ENCODE results near the gene MPPED2.
A peak's percentile ranks its signal among the peaks of the same experiment; 100 is the strongest.

MPPED2 gene

DNA sequence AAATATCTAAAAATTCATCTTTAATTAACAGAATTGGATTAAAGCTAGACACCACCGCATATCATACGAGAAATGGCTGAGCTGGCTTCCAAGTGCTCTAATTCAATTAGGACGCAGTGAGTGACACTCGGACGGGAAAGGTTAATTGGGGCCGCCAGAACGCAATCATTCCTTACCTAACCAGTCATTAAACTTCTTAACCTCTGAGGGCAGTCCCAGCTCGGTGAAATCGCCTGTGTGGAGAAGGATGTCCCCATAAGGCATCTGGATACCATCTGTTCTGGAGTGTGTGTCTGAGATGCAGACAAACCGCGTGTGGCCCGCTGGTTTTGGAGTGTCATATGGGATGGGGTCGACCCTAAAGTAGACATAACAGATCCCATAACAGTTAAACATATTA lies 50.3 kb downstream of the MPPED2 start:
- no peak for DNase-seq (ENCODE audit: low read depth, low spot score)

DNA sequence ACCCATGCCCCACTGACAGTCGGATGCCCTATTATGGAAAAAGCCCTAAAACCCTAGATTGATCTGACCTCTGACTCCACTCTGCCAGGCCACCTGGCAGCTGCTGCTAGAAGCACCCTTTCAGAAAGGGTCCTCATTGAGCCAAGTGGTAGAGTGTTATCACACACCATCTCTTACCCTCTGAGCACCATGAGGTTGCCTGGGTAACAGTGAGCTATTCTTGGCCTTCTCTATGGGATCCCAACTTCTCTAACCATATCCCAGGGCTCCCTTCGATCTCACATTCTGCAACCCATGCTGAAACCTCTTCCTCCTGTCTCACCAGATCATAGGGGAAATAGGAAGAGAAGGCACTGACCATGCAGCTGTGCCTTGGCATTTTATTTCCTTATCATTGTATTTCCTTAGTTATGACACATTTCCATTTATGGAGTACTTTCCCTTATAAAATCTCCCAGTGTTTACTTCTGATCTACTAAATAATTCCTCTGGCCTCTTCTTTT lies 52.7 kb downstream of the MPPED2 start:
- DNase-seq (ENCODE audit: low read depth, low spot score) = no peak

DNA sequence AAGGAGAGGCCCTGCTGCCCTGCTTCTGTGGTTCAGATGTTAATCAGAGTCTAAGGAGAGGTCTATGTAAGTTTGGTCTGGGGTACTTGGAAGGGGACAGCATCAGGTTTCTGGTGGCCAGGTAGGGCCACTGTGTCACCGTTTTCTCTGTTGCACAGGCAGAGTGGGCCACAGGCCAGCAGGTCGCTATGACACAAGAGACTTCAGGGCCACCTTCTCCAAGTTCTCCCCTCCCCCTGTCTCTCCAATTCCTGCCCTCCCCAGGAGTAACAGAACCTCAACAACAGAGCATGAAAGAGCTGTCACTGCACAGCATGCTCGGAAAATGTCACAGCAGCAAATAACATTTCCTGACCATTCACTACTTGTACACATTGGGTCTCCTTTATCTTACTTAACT lies 58.6 kb downstream of the MPPED2 start:
- no peak for DNase-seq (ENCODE audit: low read depth, low spot score)

DNA sequence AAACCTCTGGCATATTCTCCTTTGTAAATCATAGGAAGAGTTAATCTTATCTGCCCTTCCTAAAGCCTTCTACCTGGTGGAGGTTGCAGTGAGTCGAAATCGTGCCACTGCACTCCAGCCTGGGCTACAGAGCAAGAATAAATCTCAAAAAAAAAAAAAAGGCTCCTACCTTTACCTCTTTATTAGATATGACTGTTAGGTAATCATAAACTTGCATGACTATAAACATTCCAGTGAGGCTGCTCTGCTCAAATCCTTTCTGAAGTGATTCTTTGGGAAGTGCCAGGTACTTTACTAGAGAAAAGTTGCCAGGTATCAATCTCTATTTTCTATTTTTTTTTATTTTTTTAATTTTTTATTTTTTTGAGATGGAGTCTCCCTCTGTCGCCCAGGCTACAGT lies 59.6 kb downstream of the MPPED2 start:
- no peak for DNase-seq (ENCODE audit: low read depth, low spot score)

DNA sequence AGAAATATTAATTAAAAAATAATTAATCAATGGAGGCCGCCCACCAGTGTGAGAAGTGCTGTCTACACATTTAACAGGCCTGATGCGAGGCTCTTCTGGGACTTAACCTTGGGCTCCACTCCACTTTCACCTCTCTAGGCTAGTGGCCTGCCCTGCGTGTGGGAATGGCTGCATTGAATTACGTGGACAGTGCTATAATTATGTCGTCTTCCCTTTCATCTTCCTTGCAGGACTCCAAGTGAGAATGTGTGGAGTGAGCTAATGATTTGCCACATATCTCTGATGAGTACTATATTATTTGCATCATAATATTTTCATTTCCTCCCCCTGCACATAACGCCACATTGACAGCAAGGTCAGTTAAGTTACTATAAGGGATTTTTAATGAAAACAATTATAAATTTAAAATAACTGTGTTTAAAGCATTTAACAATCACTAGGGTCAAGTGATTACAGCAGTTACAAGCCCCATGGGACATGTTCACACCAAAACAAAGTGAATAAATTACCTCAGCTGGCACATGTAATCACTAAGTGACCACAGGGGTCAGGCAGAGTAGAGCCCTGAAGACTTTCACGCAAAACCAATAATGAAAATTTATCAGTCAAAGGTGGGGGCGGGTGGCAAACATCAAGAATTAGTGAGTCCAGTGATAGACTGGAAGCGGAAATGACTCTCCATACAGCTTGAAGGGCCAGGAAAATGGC lies 63.5 kb downstream of the MPPED2 start:
- DNase-seq (ENCODE audit: low read depth, low spot score) = no peak

DNA sequence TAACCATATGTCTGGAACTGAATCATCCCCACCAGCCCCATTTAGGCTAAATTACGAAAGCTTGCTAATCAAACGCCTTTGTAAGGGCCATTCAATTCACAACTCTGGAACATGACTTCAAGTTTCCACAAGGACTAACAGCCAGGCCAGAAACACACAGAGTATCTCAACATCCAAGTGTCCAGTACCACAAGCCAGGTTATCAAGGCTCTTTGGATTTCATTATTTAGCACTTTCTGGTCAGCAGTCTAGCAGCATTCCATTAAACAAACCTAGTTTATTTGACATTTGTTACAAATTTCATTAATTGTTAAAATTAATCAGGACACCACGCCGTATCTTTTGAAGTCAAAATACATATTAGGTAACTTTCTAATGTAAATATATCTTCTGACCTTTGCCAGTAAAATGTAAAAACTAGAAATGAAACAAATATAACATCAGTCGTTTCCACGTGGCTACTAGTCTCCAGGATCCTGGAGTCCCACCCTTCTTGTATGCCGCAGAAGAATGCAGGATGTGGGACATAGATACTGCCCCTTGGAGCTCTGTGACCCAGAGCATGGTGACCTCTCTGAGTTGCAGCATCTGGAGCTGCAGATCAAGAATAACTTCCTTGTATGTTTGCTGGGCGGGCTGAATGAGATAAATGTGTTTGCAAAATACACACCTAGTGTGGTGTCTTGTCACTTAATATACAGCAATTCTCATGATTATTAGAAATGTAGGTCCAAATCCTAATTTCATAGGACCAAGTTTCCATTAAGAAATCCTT lies 64.7 kb downstream of the MPPED2 start:
- no peak for DNase-seq (ENCODE audit: low read depth, low spot score)

DNA sequence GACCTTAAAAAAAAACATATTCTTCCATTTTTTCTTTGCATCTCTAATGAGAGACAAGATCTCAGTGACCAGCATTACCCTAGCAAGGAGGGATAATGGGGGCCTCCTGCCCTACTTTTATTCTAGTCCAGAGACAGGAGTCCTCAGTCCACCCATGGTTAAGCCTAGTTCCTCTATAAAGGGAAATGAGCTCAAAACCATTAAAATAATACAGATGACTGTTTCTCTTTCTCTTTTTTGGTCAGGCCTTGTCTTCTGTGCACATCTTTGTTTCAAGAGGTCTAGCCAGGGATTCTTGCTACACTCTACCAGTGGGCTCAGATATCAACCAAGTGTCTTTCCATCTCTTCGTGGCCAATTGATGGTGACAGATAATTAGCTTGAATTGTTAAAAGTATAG lies 73.1 kb downstream of the MPPED2 start:
- no peak for DNase-seq (ENCODE audit: low read depth, low spot score)

DNA sequence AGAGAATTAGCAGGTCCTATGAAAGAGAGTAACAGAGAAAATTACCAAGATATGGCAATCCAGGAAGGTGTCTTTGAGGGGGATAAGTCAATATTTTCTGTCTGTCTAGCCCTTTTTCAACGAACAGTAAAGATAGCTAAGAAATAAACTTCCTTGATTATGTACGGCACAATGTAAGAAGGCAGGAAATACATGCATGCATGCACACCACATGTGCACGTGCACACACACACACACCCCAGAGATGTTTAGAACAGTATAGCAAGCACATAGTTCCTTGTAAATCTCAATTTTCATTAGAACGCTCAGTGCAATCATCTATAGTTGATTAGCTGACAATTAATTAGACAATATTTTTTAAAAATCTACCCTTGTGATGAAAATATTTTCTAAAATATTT lies 74.7 kb downstream of the MPPED2 start:
- DNase-seq (ENCODE audit: low read depth, low spot score) = no peak

DNA sequence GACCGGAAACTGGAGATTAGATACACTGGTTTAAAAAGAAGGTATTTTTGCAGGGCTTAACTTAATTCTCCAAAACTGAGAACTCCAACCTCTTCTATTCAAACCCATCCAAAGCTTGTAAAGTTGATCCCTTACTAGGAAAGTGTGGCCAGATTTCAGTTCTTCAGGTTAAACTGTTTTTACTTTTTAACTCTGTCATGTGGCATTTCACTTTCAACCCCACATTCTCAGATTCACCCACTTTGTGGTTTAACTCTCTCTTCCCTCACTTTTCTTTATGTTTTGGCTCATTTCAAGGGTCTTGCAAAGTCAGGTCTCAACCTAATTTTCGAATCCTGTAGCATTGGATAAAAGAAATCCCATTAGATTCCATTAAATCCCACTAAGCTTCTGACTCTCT lies 75.4 kb downstream of the MPPED2 start:
- no peak for DNase-seq (ENCODE audit: low read depth, low spot score)

DNA sequence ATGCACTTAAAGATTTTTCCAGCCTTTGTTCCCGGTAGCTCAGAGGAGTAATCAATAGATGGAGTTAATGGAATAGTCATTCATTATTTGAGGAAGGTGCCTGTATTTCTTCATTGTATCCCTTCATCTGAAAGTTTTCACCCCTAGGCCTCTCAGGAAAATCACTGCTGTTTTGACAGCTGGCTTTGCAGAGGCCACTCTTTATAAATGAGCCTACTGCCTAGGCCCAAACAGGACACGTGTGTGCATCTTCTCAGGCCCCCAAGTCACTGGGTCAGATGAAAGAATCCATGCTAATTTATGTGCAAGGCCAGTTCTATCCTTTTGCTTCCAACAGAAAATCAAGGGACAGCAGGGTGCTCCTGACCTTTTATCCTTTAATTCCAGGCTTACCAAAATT lies 76.8 kb downstream of the MPPED2 start:
- no peak for DNase-seq (ENCODE audit: low read depth, low spot score)

DNA sequence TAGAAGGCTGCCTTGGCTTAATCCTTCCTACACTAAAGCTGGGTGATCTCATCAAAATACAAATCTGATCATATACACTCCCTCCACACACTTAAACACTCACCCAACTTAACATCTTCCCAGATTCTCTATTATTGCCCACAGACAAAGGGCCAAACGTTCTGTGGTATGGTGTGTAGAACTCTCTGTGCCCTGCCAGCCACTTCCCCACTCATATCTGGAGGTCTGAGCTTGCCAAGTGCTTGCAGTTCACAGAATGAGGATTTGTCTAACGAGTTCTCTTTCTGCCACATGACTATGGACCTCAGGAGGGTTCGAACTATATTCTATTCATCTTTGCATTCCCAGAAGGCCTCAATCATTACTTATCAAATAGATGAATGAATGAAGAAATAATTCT lies 77.6 kb downstream of the MPPED2 start:
- DNase-seq (ENCODE audit: low read depth, low spot score) = no peak

DNA sequence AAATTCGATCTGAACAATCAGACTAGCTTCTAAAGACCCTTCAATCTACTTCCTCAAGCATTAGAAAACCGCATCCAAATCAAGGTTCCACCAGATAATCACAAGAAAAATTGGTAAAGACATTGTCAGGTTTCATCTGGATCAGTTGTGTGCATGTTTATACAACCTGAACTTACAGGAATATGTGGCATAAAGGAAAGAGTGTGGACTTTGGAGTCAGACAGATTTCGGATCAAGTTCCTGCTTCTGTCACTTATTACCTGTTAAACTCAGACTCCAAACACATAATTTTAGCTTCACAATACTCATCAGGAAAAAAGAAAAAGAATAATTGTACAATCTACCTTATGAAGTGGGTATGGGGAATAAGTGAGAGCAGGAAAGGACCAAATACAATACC lies 80.5 kb downstream of the MPPED2 start:
- no peak for DNase-seq (ENCODE audit: low read depth, low spot score)

DNA sequence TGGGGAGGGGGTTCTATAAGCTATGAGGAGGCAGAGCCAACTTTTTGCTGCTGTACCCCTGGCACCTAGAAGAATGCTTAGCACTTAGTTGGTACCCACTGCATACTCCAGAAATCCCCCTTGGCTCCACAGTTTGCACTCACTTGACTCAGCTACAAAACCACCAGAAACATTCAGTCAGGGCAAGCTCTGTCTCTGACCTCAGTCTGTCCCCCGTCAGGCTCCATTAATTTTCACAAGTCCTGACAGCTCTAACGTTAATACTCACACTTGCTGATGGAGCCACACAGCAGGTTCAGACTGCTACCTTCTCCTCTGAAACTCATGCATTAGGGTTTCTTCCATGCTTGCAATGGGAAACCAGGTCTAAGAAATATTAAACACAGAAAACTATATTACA lies 81.7 kb downstream of the MPPED2 start:
- DNase-seq (ENCODE audit: low read depth, low spot score) = no peak

DNA sequence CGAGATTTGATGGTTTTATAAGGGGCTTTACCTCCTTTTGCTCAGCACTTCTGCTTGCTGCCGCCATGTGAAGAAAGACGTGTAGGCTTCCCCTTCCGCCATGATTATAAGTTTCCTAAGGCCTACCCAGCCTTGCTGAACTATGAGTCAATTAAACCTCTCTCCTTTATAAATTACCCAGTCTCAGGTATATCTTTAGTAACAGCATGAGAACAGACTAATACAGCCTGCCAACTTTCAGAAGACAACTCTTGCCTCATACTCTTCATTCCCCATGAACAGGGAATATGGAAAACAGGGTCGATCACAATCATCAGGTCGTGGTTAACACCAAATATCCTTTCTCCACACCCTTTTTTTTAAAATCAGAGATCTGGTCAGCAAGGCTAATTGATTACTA lies 83.0 kb downstream of the MPPED2 start:
- DNase-seq (ENCODE audit: low read depth, low spot score) = no peak

DNA sequence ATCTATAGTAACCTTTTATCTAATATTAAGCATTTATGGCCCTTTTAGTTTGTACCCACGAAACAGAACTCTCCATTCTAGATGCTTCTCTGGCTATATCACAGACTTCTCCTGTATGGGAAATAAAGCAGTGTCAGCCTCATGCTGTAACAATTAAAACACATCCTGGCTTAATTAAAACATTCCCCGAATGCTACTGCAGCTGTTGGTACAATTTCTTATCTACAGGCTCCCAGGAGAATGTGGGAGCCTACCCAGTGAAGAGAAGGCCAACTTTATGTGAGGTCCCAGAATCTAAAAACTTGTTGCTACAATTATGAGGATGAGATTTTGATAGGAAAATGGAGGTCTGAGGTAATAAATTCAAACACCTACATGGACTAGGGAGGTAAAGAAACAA lies 83.8 kb downstream of the MPPED2 start:
- no peak for DNase-seq (ENCODE audit: low read depth, low spot score)

DNA sequence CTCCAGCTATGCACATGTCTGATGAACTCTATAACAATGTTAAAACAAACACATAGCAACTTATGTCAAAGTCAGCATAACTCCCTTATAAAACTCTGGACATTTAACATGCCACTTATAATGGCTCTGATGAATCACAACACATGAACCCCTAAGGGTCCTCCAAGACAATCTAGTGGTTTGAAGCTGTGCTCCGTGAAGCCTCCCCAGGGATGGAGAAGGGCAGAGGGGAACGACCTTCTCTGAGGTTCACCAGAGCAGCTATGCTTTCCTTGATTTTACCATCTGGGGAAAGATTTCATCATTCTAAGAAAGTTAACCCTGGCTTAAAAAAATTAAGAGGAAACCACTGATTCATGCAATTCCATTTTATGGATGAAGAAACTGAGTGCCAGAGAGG lies 84.4 kb downstream of the MPPED2 start:
- no peak for DNase-seq (ENCODE audit: low read depth, low spot score)

DNA sequence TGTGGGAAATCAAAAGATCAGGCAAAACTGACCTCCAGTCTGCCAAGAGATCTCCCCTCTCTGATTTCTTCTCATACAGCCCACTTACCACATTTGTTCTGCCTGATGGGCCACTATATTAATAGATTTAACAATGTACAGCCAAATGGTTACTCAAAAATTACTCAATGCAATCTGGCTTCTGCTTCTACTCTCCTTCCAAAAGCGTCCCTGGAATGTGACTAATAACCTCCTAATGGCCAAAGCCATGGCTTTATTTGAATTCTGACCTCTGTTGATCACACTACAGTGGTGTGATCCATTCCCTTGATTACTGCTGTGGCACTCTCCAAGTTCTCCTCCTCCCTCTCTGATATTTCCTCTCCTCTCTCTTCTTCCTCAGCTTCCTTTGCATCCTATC lies 86.2 kb downstream of the MPPED2 start:
- DNase-seq (ENCODE audit: low read depth, low spot score) = no peak

DNA sequence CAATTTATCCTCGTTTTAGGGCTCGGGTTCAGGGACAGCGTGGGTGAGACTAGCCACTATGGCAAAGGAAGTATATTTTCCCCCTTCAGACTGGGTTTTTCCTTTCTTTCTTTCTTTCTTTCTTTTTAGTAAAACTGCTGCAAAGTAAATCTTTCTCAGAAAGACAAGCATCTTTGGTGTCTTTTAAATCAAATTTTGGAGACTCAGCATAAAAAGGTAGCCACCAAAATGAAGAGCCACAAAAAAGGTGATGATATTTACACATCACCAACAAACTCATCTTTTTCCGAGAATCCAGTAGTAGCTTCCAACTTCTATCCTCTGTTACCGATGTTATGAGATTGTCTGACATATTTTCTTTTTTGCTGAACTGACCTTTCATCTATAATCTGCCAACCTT lies 88.6 kb downstream of the MPPED2 start:
- no peak for DNase-seq (ENCODE audit: low read depth, low spot score)

DNA sequence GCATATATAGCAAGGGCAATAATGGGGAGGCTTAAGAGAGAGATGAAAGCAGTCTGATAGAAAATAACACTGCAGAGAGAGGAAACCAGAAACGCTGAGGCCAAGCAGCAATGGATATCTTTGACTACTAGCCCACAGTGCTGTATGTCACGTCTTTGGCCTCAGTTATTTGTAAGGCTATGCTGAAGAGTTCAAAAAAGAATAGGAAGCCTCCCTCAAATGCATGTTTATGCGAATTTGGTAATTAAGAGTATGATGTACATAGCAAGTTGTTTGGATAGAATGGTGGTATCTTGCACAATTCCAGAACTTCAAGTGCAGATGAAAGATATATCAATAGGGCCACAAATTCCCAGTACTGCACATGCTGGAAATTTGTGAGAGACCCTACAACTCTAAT lies 89.2 kb downstream of the MPPED2 start:
- DNase-seq (ENCODE audit: low read depth, low spot score) = no peak

DNA sequence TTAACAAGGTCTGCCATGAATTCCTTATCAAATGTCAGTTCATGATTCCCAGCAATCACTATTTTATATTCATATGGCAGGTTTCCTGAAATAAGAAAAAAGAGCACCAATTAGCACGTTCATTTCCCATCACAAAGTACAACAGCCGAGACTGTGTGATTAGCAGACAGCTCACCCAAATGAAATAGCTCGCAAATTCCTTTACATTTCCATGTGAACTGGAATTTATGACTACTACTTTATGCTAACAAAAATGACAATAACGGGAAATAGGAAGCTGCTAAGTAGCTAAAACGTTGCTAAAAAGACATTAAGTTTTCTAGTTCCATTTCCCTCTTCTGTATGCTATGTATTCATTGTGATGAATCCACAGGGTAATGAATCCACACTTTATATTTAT lies 90.7 kb downstream of the MPPED2 start:
- no peak for DNase-seq (ENCODE audit: low read depth, low spot score)

DNA sequence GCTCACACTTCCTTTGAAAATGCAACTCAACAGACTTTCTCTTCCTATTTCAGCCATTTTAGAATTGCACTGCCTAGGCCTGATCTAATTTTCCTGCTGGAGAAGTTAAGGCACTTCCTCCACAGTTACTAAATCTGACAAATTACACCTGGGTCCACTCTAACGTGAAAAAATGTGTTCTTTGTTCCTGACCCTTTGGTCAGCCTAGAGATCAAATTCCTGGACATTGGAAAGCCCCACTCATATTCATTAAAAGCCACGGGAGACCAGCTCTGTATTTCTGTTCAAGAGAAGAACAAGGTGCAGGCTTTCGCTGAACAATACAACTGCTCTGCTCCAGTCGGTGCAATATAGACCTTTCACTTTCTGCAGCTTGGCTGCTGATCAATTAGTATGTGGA lies 96.6 kb downstream of the MPPED2 start:
- DNase-seq (ENCODE audit: low read depth, low spot score) = no peak

DNA sequence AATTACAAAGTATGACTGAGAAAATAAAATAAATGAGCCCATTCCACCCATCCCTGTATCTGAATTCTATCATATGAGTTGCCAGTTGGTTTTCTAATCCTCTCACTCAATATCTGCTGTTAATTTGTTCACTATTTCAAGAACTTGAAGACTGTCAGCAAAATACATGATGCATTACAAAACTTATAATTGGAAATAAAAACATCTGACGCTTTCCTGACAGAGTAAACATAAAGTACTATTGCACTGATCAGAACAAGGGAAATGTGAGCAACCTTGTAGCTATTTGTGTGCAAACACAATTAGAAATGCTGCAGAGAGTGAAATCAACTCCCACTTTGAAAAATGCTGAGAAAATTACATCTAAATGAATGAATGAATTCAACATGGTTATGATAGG lies 97.1 kb downstream of the MPPED2 start:
- no peak for DNase-seq (ENCODE audit: low read depth, low spot score)

DNA sequence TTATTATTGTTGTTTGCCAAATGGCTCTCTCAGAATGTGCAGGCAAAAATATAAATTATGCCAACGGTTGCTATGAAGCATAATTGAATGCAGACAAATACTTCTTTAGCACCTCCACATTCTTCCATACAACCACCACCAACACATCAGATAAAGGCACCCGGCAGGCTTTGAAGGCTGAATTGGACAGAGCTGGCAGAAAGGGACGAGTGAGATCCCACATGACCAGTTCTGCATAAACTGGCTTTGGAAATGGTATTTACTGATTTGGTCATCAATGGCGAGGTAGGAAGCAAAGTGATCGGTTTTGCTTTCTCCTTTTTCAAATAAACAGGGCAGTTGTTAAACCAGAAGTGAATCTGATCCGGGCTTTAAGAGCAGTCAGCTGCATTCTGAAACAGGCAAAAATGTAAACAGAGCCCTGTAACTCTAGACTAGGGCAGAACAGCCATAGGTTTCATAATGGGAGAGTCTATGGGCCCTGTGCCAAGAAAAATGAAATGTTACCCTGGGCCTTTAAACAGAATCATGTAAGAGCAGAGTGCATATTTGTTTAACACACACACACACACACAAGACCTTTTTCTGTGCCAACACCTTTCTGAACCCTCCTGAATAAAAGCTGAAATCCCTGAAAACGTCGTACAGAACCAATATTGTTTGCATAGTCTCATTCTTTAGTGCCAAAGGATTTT lies 97.7 kb downstream of the MPPED2 start:
- DNase-seq (ENCODE audit: low read depth, low spot score) = peak; percentile 64
